HG03095 (cell line): ENCODE data around the gene AUTS2.
"Not testable (repeated sequence)": the region's sequence is repeated elsewhere in the genome, so short reads cannot be mapped to it uniquely, and the experiment has no call there.

Source experiments
- ATAC-seq: cut with Tn5 transposase; IDR thresholded peaks from one replicate; pipeline ENCODE4 v1.9.1; 2021; ENCODE audit warnings: moderate library complexity; ENCODE audit not compliant: unreplicated experiment

AUTS2 gene

GRCh38 chr7:70707823-70708243, 1109.6 kb downstream of the AUTS2 start:
- no peak for ATAC-seq

- no peak for ATAC-seq
These were observed 1111.8 kb downstream of the AUTS2 start for GRCh38 chr7:70710011-70710480.

- no peak for ATAC-seq
These were observed 1112.4 kb downstream of the AUTS2 start for GRCh38 chr7:70710651-70711050.

GRCh38 chr7:70711452-70711851, 1113.2 kb downstream of the AUTS2 start:
- no peak for ATAC-seq

- ATAC-seq, result no peak
These were observed 1114.7 kb downstream of the AUTS2 start for GRCh38 chr7:70712942-70713341.

- no peak for ATAC-seq
These were observed 1116.3 kb downstream of the AUTS2 start for GRCh38 chr7:70714506-70715038.

GRCh38 chr7:70717553-70718329, 1119.5 kb downstream of the AUTS2 start:
- no peak for ATAC-seq

GRCh38 chr7:70719125-70719524, 1120.8 kb downstream of the AUTS2 start:
- no peak for ATAC-seq

- no peak for ATAC-seq
These were observed 1122.1 kb downstream of the AUTS2 start for GRCh38 chr7:70720191-70720873.

- no peak for ATAC-seq
These were observed 1123.2 kb downstream of the AUTS2 start for GRCh38 chr7:70721500-70721899.

GRCh38 chr7:70723339-70723738, 1125.1 kb downstream of the AUTS2 start:
- ATAC-seq, result no peak

GRCh38 chr7:70725448-70725847, 1127.2 kb downstream of the AUTS2 start:
- no peak for ATAC-seq

GRCh38 chr7:70726294-70726693, 1128.0 kb downstream of the AUTS2 start:
- no peak for ATAC-seq

GRCh38 chr7:70726951-70727378, 1128.7 kb downstream of the AUTS2 start:
- peak; percentile 52 for ATAC-seq

- ATAC-seq, result no peak
These were observed 1129.6 kb downstream of the AUTS2 start for GRCh38 chr7:70727861-70728260.

GRCh38 chr7:70728872-70729552, 1130.7 kb downstream of the AUTS2 start:
- ATAC-seq, result no peak

GRCh38 chr7:70729553-70730157, 1131.4 kb downstream of the AUTS2 start:
- not testable (repeated sequence) for ATAC-seq

- ATAC-seq, result no peak
These were observed 1132.3 kb downstream of the AUTS2 start for GRCh38 chr7:70730451-70731110.

- ATAC-seq, result no peak
These were observed 1134.8 kb downstream of the AUTS2 start for GRCh38 chr7:70733090-70733489.

GRCh38 chr7:70734411-70734810, 1136.1 kb downstream of the AUTS2 start:
- no peak for ATAC-seq
